H9 (cell line): Measurements from ENCODE around the gene NSUN7. TPM values are rescaled to one million over a fixed set of nuclear protein-coding genes. Genes with fewer than 3 reads are reported as not detected.

Experiments
- DNase-seq: peaks from one replicate; pipeline ENCODE4 v3.0.0-alpha.2; 2017
- H2AFZ ChIP-seq: one replicate; pipeline ENCODE4 v1.6.1; 2013; ENCODE audit warnings: mild to moderate bottlenecking, low read length, control low read depth, moderate library complexity
- H2AK5ac ChIP-seq: 2 replicates; pipeline ENCODE4 v1.6.1; 2013; ENCODE audit warnings: low read length, control low read depth, mixed read lengths; ENCODE audit not compliant: insufficient read length
- H2BK120ac ChIP-seq: one replicate; pipeline ENCODE4 v1.6.1; 2013; ENCODE audit warnings: low read depth, mild to moderate bottlenecking, low read length, control low read depth, inconsistent platforms; ENCODE audit not compliant: poor library complexity, severe bottlenecking
- H2BK12ac ChIP-seq: 2 replicates; pipeline ENCODE4 v1.6.1; 2013; ENCODE audit warnings: low read length, control low read depth, mixed read lengths, low read depth; ENCODE audit not compliant: insufficient read length
- H2BK15ac ChIP-seq: 2 replicates; pipeline ENCODE4 v1.6.1; 2013; ENCODE audit warnings: low read depth, low read length, control low read depth
- H2BK20ac ChIP-seq: one replicate; pipeline ENCODE4 v1.6.1; 2013; ENCODE audit warnings: low read depth, mild to moderate bottlenecking, low read length, control low read depth, inconsistent platforms; ENCODE audit not compliant: poor library complexity, severe bottlenecking
- H2BK5ac ChIP-seq: 2 replicates; pipeline ENCODE4 v1.6.1; 2013; ENCODE audit warnings: low read length, control low read depth, mixed read lengths; ENCODE audit not compliant: insufficient read length
- H3K14ac ChIP-seq: 2 replicates; pipeline ENCODE4 v1.6.1; 2013; ENCODE audit warnings: low read length, control low read depth; ENCODE audit not compliant: insufficient read depth
- H3K18ac ChIP-seq: 2 replicates; pipeline ENCODE4 v1.6.1; 2013; ENCODE audit warnings: low read depth, mild to moderate bottlenecking, mixed read lengths, low read length, control low read depth; ENCODE audit not compliant: insufficient read length
- H3K23ac ChIP-seq: 2 replicates; pipeline ENCODE4 v1.6.1; 2013; ENCODE audit warnings: low read length, control low read depth, mixed read lengths, low read depth; ENCODE audit not compliant: insufficient read length
- H3K23me2 ChIP-seq: 2 replicates; pipeline ENCODE4 v1.6.1; 2013; ENCODE audit warnings: low read depth, mild to moderate bottlenecking, mixed read lengths, low read length, control low read depth; ENCODE audit not compliant: insufficient read length, poor library complexity, severe bottlenecking
- H3K27ac ChIP-seq: 2 replicates; pipeline ENCODE4 v1.5.1; 2013; ENCODE audit warnings: low read length, control low read depth, mixed read lengths, low read depth; ENCODE audit not compliant: insufficient read length
- H3K27me3 ChIP-seq: 2 replicates; pipeline ENCODE4 v1.6.1; 2013; ENCODE audit warnings: low read length, control low read depth, inconsistent platforms; ENCODE audit not compliant: insufficient read depth
- H3K4ac ChIP-seq: 2 replicates; pipeline ENCODE4 v1.6.1; 2013; ENCODE audit warnings: low read depth, mild to moderate bottlenecking, control low read depth, inconsistent platforms, low read length, moderate library complexity
- H3K4me1 ChIP-seq: 2 replicates; pipeline ENCODE4 v1.6.1; 2013; ENCODE audit warnings: low read length, control low read depth, inconsistent platforms; ENCODE audit not compliant: insufficient read depth
- H3K4me2 ChIP-seq: 2 replicates; pipeline ENCODE4 v1.6.1; 2013; ENCODE audit warnings: low read length, control low read depth, mixed read lengths; ENCODE audit not compliant: insufficient read length, insufficient read depth
- H3K56ac ChIP-seq: 2 replicates; pipeline ENCODE4 v1.6.1; 2013; ENCODE audit warnings: low read depth, mild to moderate bottlenecking, mixed read lengths, low read length, control low read depth; ENCODE audit not compliant: insufficient read length
- H3K79me1 ChIP-seq: 2 replicates; pipeline ENCODE4 v1.6.1; 2013; ENCODE audit warnings: low read depth, mild to moderate bottlenecking, moderate library complexity, low read length, control low read depth, inconsistent platforms; ENCODE audit not compliant: insufficient read depth, poor library complexity, severe bottlenecking
- H3K79me2 ChIP-seq: 2 replicates; pipeline ENCODE4 v1.6.1; 2013; ENCODE audit warnings: low read length, control low read depth, inconsistent platforms; ENCODE audit not compliant: insufficient read depth
- H3K9ac ChIP-seq: 2 replicates; pipeline ENCODE4 v1.6.1; 2013; ENCODE audit warnings: low read length, control low read depth, mixed read lengths; ENCODE audit not compliant: insufficient read length; ENCODE audit errors: extremely low read depth
- H3K9me3 ChIP-seq: one replicate; pipeline ENCODE4 v1.6.1; 2013; ENCODE audit warnings: low read depth, low read length, inconsistent platforms; ENCODE audit not compliant: control insufficient read depth
- H3T11ph ChIP-seq: one replicate; pipeline ENCODE4 v1.6.1; 2013; ENCODE audit warnings: mild to moderate bottlenecking, low read length, control low read depth, inconsistent platforms
- H4K20me1 ChIP-seq: one replicate; pipeline ENCODE4 v1.6.1; 2013; ENCODE audit not compliant: control insufficient read depth, insufficient read length, insufficient read depth
- H4K5ac ChIP-seq: 2 replicates; pipeline ENCODE4 v1.6.1; 2013; ENCODE audit warnings: low read depth, mild to moderate bottlenecking, mixed read lengths, low read length, control low read depth; ENCODE audit not compliant: insufficient read length
- H4K8ac ChIP-seq: replicated peaks from 2 replicates; pipeline ENCODE4 v1.6.1; 2013; ENCODE audit warnings: low read length, control low read depth, mixed read lengths, low read depth; ENCODE audit not compliant: insufficient read length
- H4K91ac ChIP-seq: 2 replicates; pipeline ENCODE4 v1.6.1; 2013; ENCODE audit warnings: low read depth, mild to moderate bottlenecking, moderate library complexity, mixed read lengths, low read length, control low read depth; ENCODE audit not compliant: insufficient read length
- H3K27ac Mint-ChIP-seq, 3 experiments: 2 replicates in 2 of 3; 3 replicates in 1 of 3; pipeline ENCODE4 v1.8.0; 2020 to 2021; ENCODE audit warnings: mixed read lengths in 3 of 3, mild to moderate bottlenecking in 1 of 3, moderate library complexity in 1 of 3
- H3K27me3 Mint-ChIP-seq: 2 replicates; pipeline ENCODE4 v1.8.0; 2021; ENCODE audit warnings: low read depth, mild to moderate bottlenecking, moderate library complexity, mixed read lengths
- H3K36me3 Mint-ChIP-seq, 3 experiments: 2 replicates in 2 of 3; 3 replicates in 1 of 3; pipeline ENCODE4 v1.8.0; 2020 to 2021; ENCODE audit warnings: low read depth in 3 of 3, mixed read lengths in 3 of 3; ENCODE audit not compliant: insufficient read depth in 1 of 3
- H3K4me1 Mint-ChIP-seq, 2 experiments: 2 replicates each; pipeline ENCODE4 v1.8.0; 2020; ENCODE audit warnings: mixed read lengths in 2 of 2
- H3K4me3 Mint-ChIP-seq, 2 experiments: 2 replicates in 1 of 2; 3 replicates in 1 of 2; pipeline ENCODE4 v1.8.0; 2020 to 2021; ENCODE audit warnings: mild to moderate bottlenecking in 2 of 2, mixed read lengths in 2 of 2, moderate library complexity in 1 of 2
- H3K9me3 Mint-ChIP-seq, 2 experiments: 2 replicates in 1 of 2; 3 replicates in 1 of 2; pipeline ENCODE4 v1.8.0; 2020; ENCODE audit warnings: mild to moderate bottlenecking in 2 of 2, mixed read lengths in 2 of 2, moderate library complexity in 1 of 2
- CTCF ChIP-seq: fragments of 200-600 bp; sonication (generic); conservative IDR thresholded peaks from 3 replicates; pipeline ENCODE4 v1.8.0; 2021; ENCODE audit warnings: antibody characterized with exemption, mild to moderate bottlenecking
- WGBS: extraction: QIAGEN DNeasy Blood & Tissue Kit; methylation state at CpG from one replicate; pipeline ENCODE4 v1.1.7; 2013; ENCODE audit warnings: missing lambda C conversion rate, low lambda C conversion rate, mixed read lengths; ENCODE audit not compliant: insufficient read length; ENCODE audit errors: extremely low coverage; 5-methylcytosine and 5-hydroxymethylcytosine counted together
- total RNA-seq: library from RNA; stranded (reverse); gene quantifications from 2 replicates; pipeline ENCODE4 v1.2.1, GENCODE V29; 2021

Gene NSUN7
- total RNA-seq, 1 experiment from 2014 or later: 15.9 TPM

GRCh38 chr4:40755616-40756015 lies 5.9 kb downstream of the NSUN7 start:
- H3K56ac ChIP-seq: no peak overlapping the region
- no peak overlapping the region for H2AK5ac ChIP-seq
- H3K4me2 ChIP-seq: no peak overlapping the region
- Mint-ChIP-seq H3K4me1 (peaks cover 16 to 18% of the 10 kb centered on the region in 2 experiments), H3K36me3 (peaks cover 28 to 37% (median 29%) of the 10 kb centered on the region in 3 experiments), H3K9me3 (peaks cover 16 to 17% of the 10 kb centered on the region in 2 experiments), H3K4me3 (no peak overlapping the region), H3K27ac (peak overlapping the region in 2 of 3 experiments; percentile 6 to 51; a peak in 1 of 7 replicates), H3K27me3 (no peaks in the 10 kb centered on the region)
- no CpG with 5 or more reads among the region's 4 CpGs for WGBS
- no peak overlapping the region for H3T11ph ChIP-seq
- no peak overlapping the region for H3K23ac ChIP-seq
- H4K8ac ChIP-seq: no peak overlapping the region
- H3K9me3 ChIP-seq: no peaks in the 10 kb centered on the region
- no peaks in the 10 kb centered on the region for H3K79me1 ChIP-seq
- H4K91ac ChIP-seq: no peak overlapping the region
- H3K4me1 ChIP-seq: no peaks in the 10 kb centered on the region
- no peaks in the 10 kb centered on the region for H3K79me2 ChIP-seq
- H3K27ac ChIP-seq: no peak overlapping the region
- no peak overlapping the region for H3K9ac ChIP-seq
- no peak overlapping the region for H2BK5ac ChIP-seq
- H4K5ac ChIP-seq: no peak overlapping the region
- DNase-seq: no peak
- H2BK12ac ChIP-seq: no peak overlapping the region
- no peak overlapping the region for H2BK15ac ChIP-seq
- TF ChIP-seq CTCF: no peak
- H3K18ac ChIP-seq: no peak overlapping the region
- H2BK20ac ChIP-seq: no peak overlapping the region
- H3K4ac ChIP-seq: no peak overlapping the region
- H3K27me3 ChIP-seq: no peaks in the 10 kb centered on the region
- H3K14ac ChIP-seq: no peak overlapping the region
- no peaks in the 10 kb centered on the region for H4K20me1 ChIP-seq
- no peak overlapping the region for H2BK120ac ChIP-seq
- H2AFZ ChIP-seq: no peak overlapping the region
- H3K23me2 ChIP-seq: peaks cover 6% of the 10 kb centered on the region
